Stomach (tissue), 4 donors: ENCODE data around the gene LRIG2.

ENCODE experiments used
- POLR2A ChIP-seq, 4 donors: fragments of 450-650 bp; IDR thresholded peaks; one replicate each; pipeline ENCODE4 v1.6.1; 2016; ENCODE audit warnings: antibody characterized with exemption in 4 of 4, control low read depth in 2 of 4, mild to moderate bottlenecking in 1 of 4, moderate library complexity in 1 of 4
- POLR2AphosphoS5 ChIP-seq, 3 donors: sonication (generic); formaldehyde crosslinking; IDR thresholded peaks; one replicate each; pipeline ENCODE4 v1.6.1; 2016; ENCODE audit warnings: antibody characterized with exemption in 3 of 3
- TF ChIP-seq, protein P1 (sequence below), 7 experiments: fragments of 450-650 bp in 4 of 7; fragments of 200-600 bp in 3 of 7; sonication (generic) in 3 of 7; IDR thresholded peaks; one replicate each; pipeline ENCODE4 v1.5.1; 2016 to 2019; ENCODE audit warnings: antibody characterized with exemption in 7 of 7, control low read depth in 2 of 7, mild to moderate bottlenecking in 1 of 7

DNA sequence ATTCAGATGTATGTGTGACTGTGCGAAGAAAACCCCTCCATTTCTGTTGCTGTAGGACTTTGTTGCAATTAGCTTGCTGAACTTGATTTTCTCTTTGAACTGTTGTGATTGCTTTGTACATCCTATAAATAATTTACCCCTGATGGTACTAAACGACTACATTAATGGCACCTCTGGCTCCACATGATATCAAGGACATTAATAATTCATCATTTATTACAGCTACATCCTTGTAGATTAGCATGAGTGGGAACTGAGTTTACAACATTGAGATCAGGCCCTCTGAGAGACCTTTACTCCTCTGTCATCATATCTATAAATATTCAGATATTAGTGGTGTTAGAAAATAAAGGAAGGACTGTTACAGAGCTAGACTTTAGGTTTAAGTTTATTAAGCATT lies 13.5 kb downstream of the LRIG2 start:
- TF ChIP-seq, protein P1, sequence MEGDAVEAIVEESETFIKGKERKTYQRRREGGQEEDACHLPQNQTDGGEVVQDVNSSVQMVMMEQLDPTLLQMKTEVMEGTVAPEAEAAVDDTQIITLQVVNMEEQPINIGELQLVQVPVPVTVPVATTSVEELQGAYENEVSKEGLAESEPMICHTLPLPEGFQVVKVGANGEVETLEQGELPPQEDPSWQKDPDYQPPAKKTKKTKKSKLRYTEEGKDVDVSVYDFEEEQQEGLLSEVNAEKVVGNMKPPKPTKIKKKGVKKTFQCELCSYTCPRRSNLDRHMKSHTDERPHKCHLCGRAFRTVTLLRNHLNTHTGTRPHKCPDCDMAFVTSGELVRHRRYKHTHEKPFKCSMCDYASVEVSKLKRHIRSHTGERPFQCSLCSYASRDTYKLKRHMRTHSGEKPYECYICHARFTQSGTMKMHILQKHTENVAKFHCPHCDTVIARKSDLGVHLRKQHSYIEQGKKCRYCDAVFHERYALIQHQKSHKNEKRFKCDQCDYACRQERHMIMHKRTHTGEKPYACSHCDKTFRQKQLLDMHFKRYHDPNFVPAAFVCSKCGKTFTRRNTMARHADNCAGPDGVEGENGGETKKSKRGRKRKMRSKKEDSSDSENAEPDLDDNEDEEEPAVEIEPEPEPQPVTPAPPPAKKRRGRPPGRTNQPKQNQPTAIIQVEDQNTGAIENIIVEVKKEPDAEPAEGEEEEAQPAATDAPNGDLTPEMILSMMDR (IDR thresholded peaks at IDR 0.05): no peak
- TF ChIP-seq POLR2A (IDR thresholded peaks at IDR 0.05) (no peak), POLR2AphosphoS5 (IDR thresholded peaks at IDR 0.05) (no peak)
